Effector memory CD8-positive, alpha-beta T cell (primary cell): ENCODE measurements around the gene GEMIN7.
A peak's percentile ranks its signal among the peaks of the same experiment; 100 is the strongest.
"Not testable (repeated sequence)": the region's sequence is repeated elsewhere in the genome, so short reads cannot be mapped to it uniquely, and the experiment has no call there.

Source experiments
- ATAC-seq: fragments of 150-1000 bp; cut with Tn5 transposase; replicated peaks from 2 replicates; pipeline ENCODE4 v1.10.0; 2021; ENCODE audit warnings: mild to moderate bottlenecking, moderate library complexity
- DNase-seq, 3 experiments: peaks; one replicate each; pipeline ENCODE4 v3.0.0; 2021
- H3K27ac Mint-ChIP-seq, 2 donors: one replicate each; pipeline ENCODE4 v1.8.0; 2022; ENCODE audit warnings: mild to moderate bottlenecking in 2 of 2, mixed read lengths in 2 of 2, moderate library complexity in 2 of 2
- H3K27me3 Mint-ChIP-seq, 2 donors: one replicate each; pipeline ENCODE4 v1.8.0; 2022; ENCODE audit warnings: mixed read lengths in 2 of 2
- H3K36me3 Mint-ChIP-seq: one replicate; pipeline ENCODE4 v1.8.0; 2022; ENCODE audit warnings: mild to moderate bottlenecking, moderate library complexity, mixed read lengths; ENCODE audit not compliant: insufficient read depth
- H3K4me1 Mint-ChIP-seq, 2 donors: one replicate each; pipeline ENCODE4 v1.8.0; 2022; ENCODE audit warnings: low read depth in 2 of 2, mixed read lengths in 2 of 2
- H3K4me3 Mint-ChIP-seq, 2 donors: one replicate each; pipeline ENCODE4 v1.8.0; 2022; ENCODE audit warnings: mild to moderate bottlenecking in 2 of 2, mixed read lengths in 2 of 2, moderate library complexity in 2 of 2
- H3K9me3 Mint-ChIP-seq, 2 donors: one replicate each; pipeline ENCODE4 v1.8.0; 2022; ENCODE audit warnings: mixed read lengths in 2 of 2

The GEMIN7 gene

GRCh38 chr19:45112111-45112827 lies 33.2 kb downstream of the GEMIN7 start:
- H3K9me3 Mint-ChIP-seq = no peaks in the 10 kb centered on the region
- H3K27ac Mint-ChIP-seq = no peak overlapping the region
- peaks cover 28 to 31% of the 10 kb centered on the region in 2 donors for H3K4me1 Mint-ChIP-seq
- no peak overlapping the region for H3K4me3 Mint-ChIP-seq
- H3K36me3 Mint-ChIP-seq = peaks cover 5% of the 10 kb centered on the region
- no peak for DNase-seq
- H3K27me3 Mint-ChIP-seq = no peaks in the 10 kb centered on the region
- no peak for ATAC-seq

GRCh38 chr19:45113628-45114027 lies 34.6 kb downstream of the GEMIN7 start:
- H3K27ac Mint-ChIP-seq = no peak overlapping the region
- no peaks in the 10 kb centered on the region for H3K9me3 Mint-ChIP-seq
- ATAC-seq (no peak), DNase-seq (no peak)
- H3K27me3 Mint-ChIP-seq = no peaks in the 10 kb centered on the region
- H3K4me1 Mint-ChIP-seq = peaks cover 31 to 35% of the 10 kb centered on the region in 2 donors
- H3K36me3 Mint-ChIP-seq = peaks cover 5% of the 10 kb centered on the region
- H3K4me3 Mint-ChIP-seq = no peak overlapping the region

GRCh38 chr19:45114116-45114515 lies 35.1 kb downstream of the GEMIN7 start:
- Mint-ChIP-seq H3K4me1 (peaks cover 30 to 37% of the 10 kb centered on the region in 2 donors), H3K4me3 (no peak overlapping the region), H3K36me3 (peaks cover 5% of the 10 kb centered on the region), H3K27ac (no peak overlapping the region), H3K27me3 (no peaks in the 10 kb centered on the region), H3K9me3 (no peaks in the 10 kb centered on the region)
- ATAC-seq = no peak
- no peak for DNase-seq

- peak overlapping the region; percentile 40 to 76 for H3K4me3 Mint-ChIP-seq
- no peaks in the 10 kb centered on the region for H3K9me3 Mint-ChIP-seq
- H3K27ac Mint-ChIP-seq = peak overlapping the region in 1 of 2 donors; percentile 71
- no peak for DNase-seq
- H3K36me3 Mint-ChIP-seq = peaks cover 5% of the 10 kb centered on the region
- no peak for ATAC-seq
- peaks cover 30 to 35% of the 10 kb centered on the region in 2 donors for H3K4me1 Mint-ChIP-seq
- H3K27me3 Mint-ChIP-seq = no peaks in the 10 kb centered on the region
Observed at GRCh38 chr19:45115809-45116615, 37.0 kb downstream of the GEMIN7 start.

- DNase-seq = no peak
- Mint-ChIP-seq H3K27ac (peak overlapping the region; percentile 67 to 80), H3K4me1 (peaks cover 42 to 47% of the 10 kb centered on the region in 2 donors), H3K27me3 (no peaks in the 10 kb centered on the region), H3K36me3 (peaks cover 1% of the 10 kb centered on the region), H3K9me3 (no peaks in the 10 kb centered on the region), H3K4me3 (peak overlapping the region; percentile 66 to 76)
- peak; percentile 66 for ATAC-seq
Observed at GRCh38 chr19:45117167-45117594, 38.1 kb downstream of the GEMIN7 start.

DNA sequence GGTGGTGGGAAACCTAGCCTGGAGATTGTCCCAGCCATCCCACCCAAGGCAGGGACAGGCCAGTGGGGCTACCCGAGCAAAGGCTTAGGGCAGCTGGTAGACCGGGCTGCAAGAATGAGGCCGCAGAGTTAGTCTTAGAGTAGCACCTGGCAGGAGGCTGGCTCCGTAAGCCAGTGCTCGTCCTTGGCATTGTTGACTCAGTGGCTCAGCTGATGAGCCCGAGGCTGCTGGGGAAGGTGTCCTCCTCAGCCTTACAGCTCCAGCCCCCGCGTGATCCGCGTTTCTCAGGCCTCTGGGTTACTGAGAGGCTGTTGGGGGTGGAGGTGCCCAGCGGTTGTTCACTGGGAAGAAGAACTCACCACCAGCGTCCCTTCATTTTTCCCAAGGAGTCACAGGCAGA lies 38.6 kb downstream of the GEMIN7 start:
- Mint-ChIP-seq H3K4me3 (peak overlapping the region; percentile 66 to 76), H3K36me3 (no peaks in the 10 kb centered on the region), H3K9me3 (no peaks in the 10 kb centered on the region), H3K27me3 (no peaks in the 10 kb centered on the region), H3K4me1 (peaks cover 47 to 50% of the 10 kb centered on the region in 2 donors), H3K27ac (peak overlapping the region; percentile 67 to 80)
- DNase-seq (no peak), ATAC-seq (no peak)

GRCh38 chr19:45118106-45118505 lies 39.0 kb downstream of the GEMIN7 start:
- H3K36me3 Mint-ChIP-seq = no peaks in the 10 kb centered on the region
- H3K27me3 Mint-ChIP-seq = no peaks in the 10 kb centered on the region
- peak overlapping the region in 1 of 2 donors; percentile 17 for H3K4me3 Mint-ChIP-seq
- no peaks in the 10 kb centered on the region for H3K9me3 Mint-ChIP-seq
- no peak for ATAC-seq
- peaks cover 48 to 50% of the 10 kb centered on the region in 2 donors for H3K4me1 Mint-ChIP-seq
- no peak for DNase-seq
- H3K27ac Mint-ChIP-seq = peak overlapping the region; percentile 67 to 80

DNA sequence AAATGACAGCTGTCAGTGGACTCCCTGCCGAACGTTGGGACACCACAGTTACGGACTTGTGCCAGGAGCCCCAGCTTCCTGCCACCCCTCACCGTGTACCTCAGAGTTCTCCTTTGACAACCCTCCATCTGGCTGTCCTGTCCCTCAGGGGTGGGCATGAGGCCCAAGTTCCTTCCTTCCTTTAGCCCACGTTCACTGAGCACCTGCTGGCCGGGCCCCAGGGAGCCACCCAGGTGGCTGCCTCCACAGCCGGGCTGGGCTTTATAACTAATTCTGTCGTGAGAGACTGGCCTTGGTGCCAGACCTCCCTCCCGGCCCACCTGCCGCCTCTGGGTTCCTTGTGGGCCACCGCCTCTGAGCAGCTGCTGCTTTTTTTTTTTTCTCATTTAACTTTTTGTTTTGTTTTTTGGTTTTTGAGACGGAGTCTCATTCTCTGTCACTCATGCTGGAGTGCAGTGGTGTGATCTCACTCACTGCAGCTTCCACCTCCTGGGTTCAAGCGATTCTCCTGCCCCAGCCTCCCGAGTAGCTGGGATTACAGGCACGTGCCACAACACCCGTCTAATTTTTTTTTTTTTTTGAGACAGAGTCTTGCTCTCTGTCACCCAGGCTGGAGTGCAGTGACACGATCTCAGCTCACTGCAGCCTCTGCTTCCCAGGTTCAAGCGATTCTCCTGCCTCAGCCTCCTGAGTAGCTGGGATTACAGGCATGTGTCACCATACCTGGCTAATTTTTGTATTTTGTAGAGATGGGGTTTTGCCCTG lies 39.7 kb downstream of the GEMIN7 start:
- not testable (repeated sequence) for H3K36me3 Mint-ChIP-seq, ATAC-seq, H3K9me3 Mint-ChIP-seq, DNase-seq, H3K27me3 Mint-ChIP-seq
- Mint-ChIP-seq H3K27ac (peak overlapping the region; percentile 29 to 83), H3K4me3 (peak overlapping the region; percentile 40 to 64), H3K4me1 (peaks cover 48 to 51% of the 10 kb centered on the region in 2 donors)

- ATAC-seq (no peak), DNase-seq (no peak)
- Mint-ChIP-seq H3K9me3 (no peaks in the 10 kb centered on the region), H3K4me3 (no peak overlapping the region), H3K36me3 (no peaks in the 10 kb centered on the region), H3K4me1 (peaks cover 48 to 53% of the 10 kb centered on the region in 2 donors), H3K27ac (peak overlapping the region; percentile 29 to 83), H3K27me3 (no peaks in the 10 kb centered on the region)
Observed at GRCh38 chr19:45119582-45119981, 40.5 kb downstream of the GEMIN7 start.

GRCh38 chr19:45121827-45122345 lies 42.8 kb downstream of the GEMIN7 start:
- Mint-ChIP-seq H3K27ac (peak overlapping the region; percentile 75 to 81), H3K9me3 (no peaks in the 10 kb centered on the region), H3K27me3 (no peaks in the 10 kb centered on the region), H3K4me3 (peak overlapping the region; percentile 5 to 22), H3K4me1 (peaks cover 48 to 51% of the 10 kb centered on the region in 2 donors), H3K36me3 (no peaks in the 10 kb centered on the region)
- no peak for DNase-seq
- no peak for ATAC-seq

DNA sequence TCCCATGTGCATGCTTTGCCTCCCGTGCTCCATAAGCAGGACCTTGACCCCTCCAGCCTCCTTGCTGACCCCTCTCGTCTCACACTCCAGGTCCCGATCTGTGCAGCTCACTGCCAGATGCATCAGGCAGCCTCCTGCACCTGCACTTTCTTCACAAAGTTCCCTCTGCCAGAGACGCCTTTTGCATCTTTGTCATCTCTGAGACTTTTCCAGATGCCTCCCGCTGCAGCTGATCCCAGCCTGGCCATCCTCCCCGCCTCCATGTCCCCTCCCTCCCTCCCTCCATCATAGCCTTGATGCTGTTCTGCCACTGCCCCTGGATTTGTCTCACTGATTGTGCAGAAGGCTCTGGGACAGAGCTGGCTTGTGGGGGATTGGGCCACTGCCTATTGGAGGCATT lies 43.8 kb downstream of the GEMIN7 start:
- H3K4me3 Mint-ChIP-seq = no peak overlapping the region
- H3K36me3 Mint-ChIP-seq = no peaks in the 10 kb centered on the region
- ATAC-seq = no peak
- no peak overlapping the region for H3K27ac Mint-ChIP-seq
- peaks cover 44 to 45% of the 10 kb centered on the region in 2 donors for H3K4me1 Mint-ChIP-seq
- no peak for DNase-seq
- H3K27me3 Mint-ChIP-seq = no peaks in the 10 kb centered on the region
- H3K9me3 Mint-ChIP-seq = no peaks in the 10 kb centered on the region

- H3K27ac Mint-ChIP-seq = peak overlapping the region in 1 of 2 donors; percentile 21
- peaks cover 40% of the 10 kb centered on the region in 2 donors for H3K4me1 Mint-ChIP-seq
- DNase-seq (no peak), ATAC-seq (no peak)
- no peaks in the 10 kb centered on the region for H3K27me3 Mint-ChIP-seq
- no peaks in the 10 kb centered on the region for H3K36me3 Mint-ChIP-seq
- no peak overlapping the region for H3K4me3 Mint-ChIP-seq
- no peaks in the 10 kb centered on the region for H3K9me3 Mint-ChIP-seq
Observed at GRCh38 chr19:45123440-45123850, 44.4 kb downstream of the GEMIN7 start.

DNA sequence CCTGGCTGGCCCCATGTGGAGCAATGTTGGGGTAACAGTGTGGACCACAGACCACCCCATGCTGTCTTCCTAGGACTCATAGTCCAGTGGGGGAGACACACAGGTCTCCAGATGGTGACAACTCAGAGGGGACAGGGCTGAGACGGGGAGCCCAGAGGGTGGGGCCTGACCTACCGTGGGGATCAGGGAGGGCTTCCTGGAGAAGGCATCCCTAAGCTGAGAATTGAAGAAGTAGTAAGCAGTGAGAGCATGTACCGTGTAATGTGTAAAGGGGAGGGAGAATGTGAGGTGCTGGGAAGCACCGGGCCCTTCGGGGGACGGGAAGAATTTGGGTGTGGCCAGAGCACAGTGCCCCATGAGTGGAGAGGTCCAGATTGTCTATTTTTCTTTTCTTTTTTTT lies 45.0 kb downstream of the GEMIN7 start:
- no peaks in the 10 kb centered on the region for H3K27me3 Mint-ChIP-seq
- peaks cover 35 to 36% of the 10 kb centered on the region in 2 donors for H3K4me1 Mint-ChIP-seq
- H3K36me3 Mint-ChIP-seq = no peaks in the 10 kb centered on the region
- no peak for DNase-seq
- no peak for ATAC-seq
- H3K9me3 Mint-ChIP-seq = no peaks in the 10 kb centered on the region
- no peak overlapping the region for H3K4me3 Mint-ChIP-seq
- peak overlapping the region in 1 of 2 donors; percentile 21 for H3K27ac Mint-ChIP-seq
